Measurements from ENCODE around the gene TPCN1. TPM values are rescaled to one million over a fixed set of nuclear protein-coding genes. Genes with fewer than 3 reads are reported as not detected.
A peak's percentile ranks its signal among the peaks of the same experiment; 100 is the strongest.

TPCN1 gene
- total RNA-seq = 10 to 100 TPM; 29.8 to 65.6 (median 54.8) TPM
- 10 to 100 TPM; 28.0 to 40.3 TPM for polyA plus RNA-seq
- long read RNA-seq, donor 1, full-length matches to known transcripts = 8 of 89 reads
- long read RNA-seq, donor 1, partial matches to known transcripts = 63 of 89 reads
- long read RNA-seq, donor 1, other reads (novel, unspliced or antisense) = 18 of 89 reads
- long read RNA-seq, donor 2 = 0 reads
- long read RNA-seq, donor 3, full-length matches to known transcripts = 12 of 87 reads
- long read RNA-seq, donor 3, partial matches to known transcripts = 58 of 87 reads
- long read RNA-seq, donor 3, other reads (novel, unspliced or antisense) = 17 of 87 reads

DNA sequence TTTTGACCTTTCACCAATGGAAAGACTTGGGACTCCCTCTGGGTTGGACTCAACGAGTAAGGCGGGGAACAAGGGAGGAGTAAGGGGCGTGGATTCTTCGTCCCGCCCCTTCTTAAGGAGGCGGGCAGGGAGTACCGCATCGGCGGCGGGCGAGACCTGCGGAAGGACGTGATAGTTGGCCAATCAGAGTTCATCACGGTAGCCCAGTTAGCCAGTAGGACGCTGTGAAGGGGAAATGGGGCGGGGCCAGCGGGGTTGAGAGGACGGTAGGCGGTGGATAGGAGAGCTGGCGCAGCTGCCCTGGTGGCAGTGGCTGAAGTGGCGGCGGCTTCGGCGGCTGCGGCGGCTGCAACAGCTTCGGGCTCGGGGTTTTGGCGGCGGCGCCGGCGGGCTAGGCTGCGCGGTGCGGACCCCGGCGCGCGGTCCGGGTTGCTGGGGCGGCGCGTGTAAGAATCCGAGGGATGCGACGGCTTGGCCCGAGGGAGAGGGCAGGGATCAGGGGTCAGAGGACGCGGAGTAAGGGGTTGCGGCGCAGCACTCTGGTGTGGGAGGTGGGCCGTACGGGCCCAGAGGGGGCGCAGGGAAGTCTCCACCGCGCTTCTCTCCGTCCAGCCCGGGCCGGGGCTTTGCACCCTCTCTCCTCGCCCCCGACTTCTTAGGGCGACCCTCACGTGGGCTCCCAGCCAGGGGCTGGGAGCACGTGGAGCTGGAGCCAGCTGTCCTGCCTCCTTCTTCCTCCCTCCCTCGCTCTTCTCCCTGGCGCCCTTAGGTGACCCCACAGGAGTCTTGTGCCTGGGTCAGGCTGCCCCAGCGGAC, at the start of gene TPCN1:
Gene TPCN1 (plus strand): TSS at position 284 of the 816 bp plus-strand sequence. CDS start 5,389 bp downstream, outside the sequence.
- H3K36me3 ChIP-seq = no peaks in the 10 kb centered on the region
- intact Hi-C loops (cut with DNase I) = loop anchor here in 1 of 4 donors (2.0 kb wide), 1 partner anchor 47 kb away; no protein-coding TSS in a partner anchor
- WGBS, 3 donors = 0 to 1% (median 0%) methylated on average over 68 of the region's 68 CpGs

DNA sequence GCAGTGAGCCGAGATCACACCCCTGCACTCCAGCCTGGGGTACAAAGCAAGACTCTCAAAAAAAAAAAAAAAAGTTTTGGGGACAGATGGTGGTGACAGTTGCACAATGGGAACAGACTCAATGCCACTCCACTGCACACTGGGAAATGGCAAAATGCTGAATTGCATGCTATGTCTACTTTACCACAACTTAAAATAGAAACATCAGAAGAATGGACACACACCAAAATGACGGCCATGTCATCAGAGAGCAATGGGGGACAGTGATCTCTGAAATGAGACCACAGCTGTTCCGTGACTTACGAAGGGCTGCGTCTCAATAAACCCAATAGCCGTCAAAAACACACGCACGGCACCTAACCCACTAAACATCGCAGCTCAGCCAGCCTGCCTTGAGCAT, 49.7 kb upstream of the TPCN1 start:
- no peak for DNase-seq
- H3K36me3 ChIP-seq = no peaks in the 10 kb centered on the region
- H3K27ac ChIP-seq = no peak overlapping the region
- intact Hi-C loops (cut with DNase I) = loop anchor here in 2 of 4 donors (5.0 to 10.0 kb wide), 2 partner anchors 119 to 263 kb away; no protein-coding TSS in a partner anchor
- no peaks in the 10 kb centered on the region for H3K27me3 ChIP-seq
- 93 to 97% (median 96%) methylated on average over 9 of the region's 9 CpGs for WGBS, 3 donors
- H3K4me3 ChIP-seq = no peak overlapping the region
- H3K4me1 ChIP-seq (ENCODE audit: insufficient read depth) = peaks cover 4% of the 10 kb centered on the region
- TF ChIP-seq POLR2A (IDR thresholded peaks at IDR 0.05) = no peak
- TF ChIP-seq EP300 (IDR thresholded peaks at IDR 0.05) = no peak
- TF ChIP-seq, protein P1, sequence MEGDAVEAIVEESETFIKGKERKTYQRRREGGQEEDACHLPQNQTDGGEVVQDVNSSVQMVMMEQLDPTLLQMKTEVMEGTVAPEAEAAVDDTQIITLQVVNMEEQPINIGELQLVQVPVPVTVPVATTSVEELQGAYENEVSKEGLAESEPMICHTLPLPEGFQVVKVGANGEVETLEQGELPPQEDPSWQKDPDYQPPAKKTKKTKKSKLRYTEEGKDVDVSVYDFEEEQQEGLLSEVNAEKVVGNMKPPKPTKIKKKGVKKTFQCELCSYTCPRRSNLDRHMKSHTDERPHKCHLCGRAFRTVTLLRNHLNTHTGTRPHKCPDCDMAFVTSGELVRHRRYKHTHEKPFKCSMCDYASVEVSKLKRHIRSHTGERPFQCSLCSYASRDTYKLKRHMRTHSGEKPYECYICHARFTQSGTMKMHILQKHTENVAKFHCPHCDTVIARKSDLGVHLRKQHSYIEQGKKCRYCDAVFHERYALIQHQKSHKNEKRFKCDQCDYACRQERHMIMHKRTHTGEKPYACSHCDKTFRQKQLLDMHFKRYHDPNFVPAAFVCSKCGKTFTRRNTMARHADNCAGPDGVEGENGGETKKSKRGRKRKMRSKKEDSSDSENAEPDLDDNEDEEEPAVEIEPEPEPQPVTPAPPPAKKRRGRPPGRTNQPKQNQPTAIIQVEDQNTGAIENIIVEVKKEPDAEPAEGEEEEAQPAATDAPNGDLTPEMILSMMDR (IDR thresholded peaks at IDR 0.05) = no peak
- H3K9me3 ChIP-seq = no peaks in the 10 kb centered on the region

More for the DNA sequence above, at the start of gene TPCN1:
- TF ChIP-seq EP300 (IDR thresholded peaks at IDR 0.05) (no peak), POLR2A (IDR thresholded peaks at IDR 0.05) (peak; percentile 98)
- TF ChIP-seq, protein P1 (IDR thresholded peaks at IDR 0.05) = peak in 2 of 3 donors; percentile 32 to 53
- peak within 1 kb of the TSS; percentile 91 for H3K4me3 ChIP-seq
- DNase-seq = peak; percentile 99 to 100 (median 100)
- H3K27ac ChIP-seq = peak within 1 kb of the TSS; percentile 76 to 84
- H3K27me3 ChIP-seq = no peaks in the 10 kb centered on the region
- peaks cover 8% of the 10 kb centered on the region for H3K4me1 ChIP-seq (ENCODE audit: insufficient read depth)
- H3K9me3 ChIP-seq = no peaks in the 10 kb centered on the region

DNA sequence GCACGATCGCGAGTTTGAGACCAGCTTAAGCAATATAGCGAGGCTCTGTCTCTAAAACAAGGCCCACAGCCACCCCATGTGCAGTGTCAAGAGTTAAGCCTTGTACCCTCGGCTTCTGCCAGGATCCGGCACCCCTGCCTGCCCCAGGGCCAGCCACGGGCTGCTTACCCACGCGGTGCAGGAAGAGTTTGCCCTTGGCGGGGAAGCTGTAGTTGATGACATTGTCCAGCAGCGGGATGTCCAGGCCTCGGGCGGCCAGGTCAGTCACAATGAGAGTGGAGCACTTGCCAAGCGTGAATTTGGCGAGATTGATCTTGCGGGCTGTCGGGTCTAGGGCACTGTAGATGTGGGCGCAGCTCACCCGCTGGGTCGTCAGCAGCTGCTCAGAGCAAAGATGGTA, 49.1 kb upstream of the TPCN1 start:
- intact Hi-C loops (cut with DNase I) = loop anchor here in 2 of 4 donors (5.0 to 10.0 kb wide), 2 partner anchors 120 to 263 kb away; no protein-coding TSS in a partner anchor
- Histone ChIP-seq H3K4me3 (no peak overlapping the region), H3K27ac (no peak overlapping the region), H3K36me3 (no peaks in the 10 kb centered on the region), H3K9me3 (peaks cover 0 to 2% of the 10 kb centered on the region in 2 donors), H3K27me3 (no peaks in the 10 kb centered on the region), H3K4me1 (ENCODE audit: insufficient read depth) (peaks cover 4% of the 10 kb centered on the region)
- TF ChIP-seq, protein P1 (IDR thresholded peaks at IDR 0.05) = no peak
- no peak for TF ChIP-seq EP300 (IDR thresholded peaks at IDR 0.05)
- no peak for TF ChIP-seq POLR2A (IDR thresholded peaks at IDR 0.05)
- 90 to 96% (median 92%) methylated on average over 20 of the region's 20 CpGs for WGBS, 3 donors
- DNase-seq = no peak

DNA sequence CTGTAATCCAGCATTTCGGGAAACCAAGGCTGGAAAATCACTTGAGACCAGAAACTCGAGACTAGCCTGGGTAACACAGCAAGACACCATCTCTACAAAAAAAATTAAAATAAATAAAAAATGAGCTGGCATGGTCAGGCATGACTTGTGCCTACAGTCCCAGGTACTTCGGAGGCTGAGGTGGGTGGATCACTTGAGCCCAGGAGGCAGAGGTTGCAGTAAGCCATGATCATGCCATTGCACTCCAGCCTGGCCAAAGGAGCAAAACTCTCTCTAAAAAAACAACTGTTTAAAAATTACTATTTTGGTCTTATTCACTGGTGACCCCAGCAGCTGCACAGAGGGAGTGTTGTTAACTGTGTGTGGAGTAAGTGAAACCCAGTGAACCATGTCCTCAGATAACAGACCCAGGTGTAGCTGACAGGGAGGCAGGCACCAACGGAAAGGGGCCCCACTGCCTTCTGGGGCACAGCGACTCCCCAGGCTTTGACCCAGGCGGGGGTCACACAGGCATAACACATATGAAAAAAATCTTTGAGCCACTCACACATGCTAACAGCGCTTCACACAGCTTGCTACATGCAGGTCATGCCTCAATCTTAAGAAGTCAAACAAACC, 48.1 kb upstream of the TPCN1 start:
- WGBS, 3 donors = 63 to 85% (median 70%) methylated on average over 7 of the region's 7 CpGs
- intact Hi-C loops (cut with DNase I) = loop anchor here in 2 of 4 donors (5.0 to 10.0 kb wide), 2 partner anchors 121 to 262 kb away; no protein-coding TSS in a partner anchor
- no peak overlapping the region for H3K4me3 ChIP-seq
- H3K27me3 ChIP-seq = no peaks in the 10 kb centered on the region
- DNase-seq = no peak
- no peak overlapping the region for H3K27ac ChIP-seq
- H3K36me3 ChIP-seq = no peaks in the 10 kb centered on the region
- peaks cover 4% of the 10 kb centered on the region for H3K4me1 ChIP-seq (ENCODE audit: insufficient read depth)
- H3K9me3 ChIP-seq = peaks cover 0 to 9% of the 10 kb centered on the region in 2 donors
- TF ChIP-seq, protein P1 (IDR thresholded peaks at IDR 0.05) = no peak
- TF ChIP-seq POLR2A (IDR thresholded peaks at IDR 0.05) = no peak
- no peak for TF ChIP-seq EP300 (IDR thresholded peaks at IDR 0.05)

Data from ovary (tissue), 10 donors.